Urinary bladder (tissue), 4 donors: ENCODE data around the gene CCNI2. TPM values are rescaled to one million over a fixed set of nuclear protein-coding genes. Genes with fewer than 3 reads are reported as not detected.

Experiments used
- DNase-seq: peaks from one replicate; pipeline ENCODE4 v3.0.0-alpha.2; 2015; ENCODE audit errors: extremely low spot score
- H3K27ac ChIP-seq: one replicate; pipeline ENCODE4 v1.5.1; 2013; ENCODE audit warnings: low read depth, mild to moderate bottlenecking, moderate library complexity
- H3K36me3 ChIP-seq: one replicate; pipeline ENCODE4 v1.6.1; 2013; ENCODE audit warnings: mild to moderate bottlenecking, moderate library complexity; ENCODE audit not compliant: insufficient read depth
- H3K4me1 ChIP-seq: one replicate; pipeline ENCODE4 v1.6.1; 2013; ENCODE audit warnings: mild to moderate bottlenecking, moderate library complexity; ENCODE audit not compliant: insufficient read depth
- H3K4me3 ChIP-seq: one replicate; pipeline ENCODE4 v1.5.1; 2013; ENCODE audit warnings: low read depth, low read length
- WGBS: extraction: QIAGEN DNeasy Blood & Tissue Kit; methylation state at CpG from one replicate; pipeline ENCODE4 v1.1.7; 2013; 5-methylcytosine and 5-hydroxymethylcytosine counted together
- polyA plus RNA-seq: library from polyadenylated mRNA; stranded (reverse); fragments of 200-250 nt; gene quantifications from one replicate; pipeline ENCODE4 v1.2.3, GENCODE V29; 2013
- total RNA-seq: library from RNA; depleted of rRNA; stranded (reverse); fragments of >200 nt; gene quantifications from one replicate; pipeline ENCODE4 v1.2.3, GENCODE V29; 2014
- donor health status: healthy with polysubstance abuse.
- donor health status: healthy.

Gene CCNI2
- total and polyA plus RNA-seq, 2 donors = 1.4 to 1.9 TPM

DNA sequence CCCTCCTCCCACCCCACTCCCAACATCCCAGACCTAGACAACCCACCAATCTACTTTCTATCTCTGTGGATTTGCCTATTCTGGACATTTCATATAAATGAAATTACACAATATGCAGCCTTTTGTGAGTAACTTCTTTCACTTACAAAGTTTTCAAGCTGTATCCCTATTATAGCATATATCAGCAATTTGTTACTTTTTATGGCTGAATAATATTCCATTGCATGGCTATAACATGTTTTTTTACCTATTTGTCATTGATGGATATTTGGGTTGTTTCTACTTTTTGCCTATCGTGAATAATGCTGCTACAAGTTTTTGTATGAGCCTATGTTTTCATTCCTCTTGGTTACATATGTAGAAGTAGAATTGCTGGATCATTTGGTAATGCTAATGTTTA lies 8.0 kb upstream of the CCNI2 start:
- no peak overlapping the region for H3K4me3 ChIP-seq
- no peaks in the 10 kb centered on the region for H3K4me1 ChIP-seq
- 64% methylated on average over 1 of the region's 1 CpG for WGBS

DNA sequence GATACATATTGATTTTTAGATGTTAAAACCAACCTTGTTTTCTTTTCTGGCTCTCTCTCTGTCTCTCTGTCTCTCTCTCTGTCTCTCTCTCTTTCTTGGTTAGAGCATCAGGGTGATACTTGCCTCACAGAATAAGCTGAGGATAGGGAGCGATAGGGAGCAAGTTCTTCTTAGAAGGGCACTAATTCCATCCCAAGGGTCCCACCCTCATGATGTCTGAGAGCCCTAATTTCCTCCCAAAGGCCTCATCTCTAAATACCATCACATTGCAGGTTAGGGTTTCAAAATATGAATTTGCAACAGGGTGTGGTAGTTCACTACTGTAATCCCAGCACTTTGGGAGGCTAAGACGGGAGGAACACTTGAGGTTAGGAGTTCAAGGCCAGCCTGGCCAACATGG lies 5.1 kb upstream of the CCNI2 start:
- Histone ChIP-seq H3K4me1 (no peaks in the 10 kb centered on the region), H3K27ac (no peak overlapping the region), H3K4me3 (no peak overlapping the region), H3K36me3 (no peaks in the 10 kb centered on the region)
- WGBS = 86% methylated on average over 2 of the region's 2 CpGs
- no peak for DNase-seq

More for the DNA sequence above, 8.0 kb upstream of the CCNI2 start:
- DNase-seq = no peak
- H3K36me3 ChIP-seq = no peaks in the 10 kb centered on the region
- H3K27ac ChIP-seq = no peak overlapping the region

DNA sequence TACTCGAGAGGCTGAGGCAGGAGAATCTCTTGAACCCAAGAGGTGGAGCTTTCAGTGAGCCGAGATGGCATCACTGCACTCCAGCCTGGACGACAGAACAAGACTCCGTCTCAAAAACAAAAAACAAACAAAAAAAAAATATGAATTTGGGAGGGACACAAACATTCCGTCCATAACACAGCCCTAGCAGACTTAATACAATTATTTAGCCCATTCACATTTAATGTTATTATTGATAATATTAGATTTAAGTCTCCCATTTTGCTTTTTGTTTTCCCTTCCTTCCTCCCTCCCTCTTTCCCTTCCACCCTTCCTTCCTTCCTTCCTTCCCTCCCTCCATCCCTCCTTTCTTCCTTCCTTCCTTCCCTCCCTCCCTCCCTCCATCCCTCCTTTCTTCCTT lies 4.6 kb upstream of the CCNI2 start:
- peaks cover 2% of the 10 kb centered on the region for H3K4me1 ChIP-seq
- WGBS = 91% methylated on average over 5 of the region's 5 CpGs
- no peaks in the 10 kb centered on the region for H3K36me3 ChIP-seq
- no peak overlapping the region for H3K27ac ChIP-seq
- DNase-seq = no peak
- H3K4me3 ChIP-seq = no peak overlapping the region

DNA sequence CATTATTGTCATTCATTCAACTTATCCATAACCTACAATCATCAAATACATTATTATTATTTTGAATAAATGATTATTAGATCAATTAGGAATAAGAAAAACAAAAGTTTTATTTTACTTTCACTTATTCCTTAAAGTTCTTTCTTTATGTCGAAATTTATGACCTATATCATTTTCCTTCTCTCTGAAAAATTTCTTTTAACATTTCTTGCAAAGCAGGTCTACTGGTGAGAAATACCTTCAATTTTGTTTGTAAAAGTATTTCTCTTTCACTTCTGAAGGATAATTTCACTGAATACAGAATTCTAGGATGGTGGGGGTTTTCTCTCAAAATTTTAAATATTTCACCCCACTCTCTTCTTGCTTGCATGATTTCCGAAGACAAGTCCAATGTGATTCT lies 2.6 kb upstream of the CCNI2 start:
- Histone ChIP-seq H3K27ac (no peak overlapping the region), H3K4me3 (no peak overlapping the region), H3K36me3 (no peaks in the 10 kb centered on the region), H3K4me1 (peaks cover 3% of the 10 kb centered on the region)
- WGBS = 80% methylated on average over 2 of the region's 2 CpGs
- DNase-seq = no peak

DNA sequence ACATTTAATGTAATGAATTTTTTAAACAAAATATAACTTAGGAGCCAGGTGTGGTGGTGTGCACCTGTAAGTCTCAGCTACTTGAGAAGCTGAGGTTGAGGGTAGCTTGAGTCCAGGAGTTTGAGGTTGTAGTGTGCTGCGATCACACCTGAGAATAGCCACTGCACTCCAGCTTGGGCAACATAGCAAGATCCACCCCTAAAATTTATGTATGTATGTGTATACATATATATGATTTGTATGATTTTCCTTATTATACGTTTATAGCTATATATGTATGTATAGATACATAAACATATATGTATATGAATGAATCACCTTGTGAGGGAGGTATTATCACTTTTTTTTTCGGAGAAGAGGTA lies 653 bp upstream of the CCNI2 start:
- DNase-seq = no peak
- WGBS = 30% methylated on average over 3 of the region's 3 CpGs
- Histone ChIP-seq H3K27ac (no peak overlapping the region), H3K36me3 (no peaks in the 10 kb centered on the region), H3K4me3 (no peak overlapping the region), H3K4me1 (peaks cover 3% of the 10 kb centered on the region)

DNA sequence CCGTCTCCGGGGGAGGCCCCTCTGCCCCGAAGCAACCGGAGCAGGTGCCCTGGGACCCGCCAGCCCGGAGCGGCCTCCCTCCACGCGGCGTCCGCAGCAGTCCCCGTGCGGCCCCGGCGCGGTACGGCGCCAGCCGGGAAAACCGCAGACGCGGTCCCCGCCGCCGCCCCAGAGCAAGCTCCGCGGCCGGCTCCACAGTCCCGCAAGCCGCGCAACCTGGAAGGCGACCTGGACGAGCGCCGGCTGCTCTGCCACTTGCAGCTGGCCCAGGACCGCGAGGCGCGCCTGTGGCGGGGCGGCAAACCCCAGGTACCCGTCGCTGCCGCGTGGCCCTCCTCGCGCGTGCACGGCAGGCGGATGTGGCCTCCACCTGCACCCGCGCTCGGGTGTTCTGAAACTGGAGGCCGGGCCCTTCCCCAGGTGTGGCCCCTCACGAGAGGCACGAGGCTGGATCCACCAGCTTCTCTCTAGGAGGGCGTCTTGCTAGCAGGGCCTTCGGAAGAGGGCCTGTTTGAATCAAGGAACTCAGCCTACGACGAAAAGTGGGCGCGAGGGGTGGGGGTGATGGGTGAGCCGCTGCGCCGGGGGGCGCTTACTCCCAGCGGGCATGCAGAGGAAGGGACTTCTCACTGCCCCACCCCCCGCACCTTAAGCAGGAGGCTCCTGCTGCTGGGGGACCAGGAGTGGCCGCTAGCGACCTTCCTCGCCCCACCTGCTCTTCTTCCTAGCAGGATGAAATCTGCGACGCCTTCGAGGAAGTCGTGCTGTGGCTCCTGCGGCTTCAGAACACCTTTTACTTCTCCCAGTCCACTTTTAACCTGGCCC lies 602 bp downstream of the CCNI2 start:
- H3K4me1 ChIP-seq = peaks cover 3% of the 10 kb centered on the region
- no peak for DNase-seq
- H3K4me3 ChIP-seq = peak overlapping the region; percentile 39
- H3K27ac ChIP-seq = no peak overlapping the region
- no peaks in the 10 kb centered on the region for H3K36me3 ChIP-seq
- WGBS = 25% methylated on average over 76 of the region's 76 CpGs

DNA sequence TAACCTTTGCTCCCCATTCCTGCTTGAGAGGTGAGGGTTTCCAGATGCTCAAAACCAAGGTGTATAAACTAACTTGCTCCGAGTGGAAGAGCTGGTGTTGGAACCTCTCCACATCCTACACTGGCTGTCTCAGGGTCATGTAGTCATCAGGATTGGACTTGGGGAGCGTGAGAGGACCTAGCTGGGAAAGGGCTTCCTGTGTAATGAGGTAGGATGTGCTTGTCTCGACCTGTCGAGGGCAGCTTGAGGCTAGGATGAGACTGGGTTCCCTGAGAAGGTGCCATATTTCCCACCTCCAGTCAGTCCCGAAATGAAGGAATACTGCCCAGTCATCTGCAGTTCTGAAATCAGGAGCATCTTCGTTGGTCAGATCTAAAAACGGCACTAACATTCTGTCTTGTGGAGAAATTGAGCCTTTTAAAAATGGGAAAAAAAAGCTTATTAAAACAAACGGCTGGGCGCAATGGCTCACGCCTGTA lies 1.3 kb downstream of the CCNI2 start:
- 87% methylated on average over 10 of the region's 10 CpGs for WGBS
- peaks cover 3% of the 10 kb centered on the region for H3K4me1 ChIP-seq
- H3K36me3 ChIP-seq = no peaks in the 10 kb centered on the region
- H3K27ac ChIP-seq = no peak overlapping the region
- no peak for DNase-seq
- no peak overlapping the region for H3K4me3 ChIP-seq

DNA sequence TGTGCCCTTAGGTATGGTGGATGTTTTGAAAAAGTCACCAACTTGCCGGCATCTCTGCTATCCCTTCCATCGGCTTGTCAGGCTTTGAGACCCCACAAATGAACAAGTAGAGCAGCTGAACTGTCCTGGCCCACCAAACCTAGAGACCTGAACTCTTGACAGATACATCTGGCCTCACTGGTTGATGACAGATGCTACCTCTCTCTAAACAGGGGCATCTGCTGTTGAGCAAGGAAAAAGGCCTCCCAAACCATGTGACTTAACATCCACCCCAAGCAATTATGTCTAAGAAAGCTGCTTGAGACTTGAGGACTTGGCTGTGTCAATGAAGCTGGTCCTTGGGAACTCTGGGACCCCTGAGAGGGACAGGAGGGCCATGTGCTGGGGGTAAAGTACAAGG lies 2.3 kb downstream of the CCNI2 start:
- Histone ChIP-seq H3K36me3 (no peaks in the 10 kb centered on the region), H3K4me3 (no peak overlapping the region), H3K27ac (no peak overlapping the region), H3K4me1 (peaks cover 3% of the 10 kb centered on the region)
- no peak for DNase-seq
- WGBS = 94% methylated on average over 2 of the region's 2 CpGs

DNA sequence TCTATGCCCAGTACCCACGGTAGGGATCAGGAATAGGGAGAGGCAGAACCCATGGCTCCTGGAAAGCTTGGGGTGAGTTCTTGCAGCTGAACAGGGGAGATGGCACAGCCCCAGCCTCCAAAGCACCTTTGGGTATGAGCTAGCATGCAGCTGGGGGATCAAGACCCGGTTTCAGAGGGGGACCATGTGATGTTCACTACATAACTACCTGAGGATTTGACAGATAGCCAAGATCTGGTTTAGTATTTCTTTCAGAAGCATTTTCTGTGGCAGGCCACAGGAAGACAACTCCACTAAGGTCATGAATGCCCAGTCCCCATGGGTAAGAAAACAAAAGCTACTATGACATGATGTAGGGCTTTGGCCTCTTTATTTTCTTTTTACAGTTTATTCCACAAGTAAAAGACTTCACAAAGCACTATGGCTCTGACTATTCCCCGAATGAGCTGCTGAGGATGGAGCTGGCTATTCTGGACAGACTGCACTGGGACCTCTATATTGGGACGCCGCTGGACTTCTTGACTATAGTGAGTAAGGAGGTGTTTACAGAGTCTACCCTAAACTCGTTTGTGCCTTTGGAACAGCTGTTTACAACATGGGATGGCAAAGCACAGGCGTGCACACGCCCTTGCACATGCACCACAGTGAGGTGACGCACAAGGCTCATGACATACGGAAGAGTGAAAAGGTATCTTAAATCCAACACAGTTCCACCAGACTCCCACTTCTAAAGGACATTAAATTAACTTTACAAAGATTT lies 3.4 kb downstream of the CCNI2 start:
- Histone ChIP-seq H3K4me3 (no peak overlapping the region), H3K4me1 (peaks cover 3% of the 10 kb centered on the region), H3K36me3 (no peaks in the 10 kb centered on the region), H3K27ac (no peak overlapping the region)
- DNase-seq = no peak
- 72% methylated on average over 10 of the region's 10 CpGs for WGBS

DNA sequence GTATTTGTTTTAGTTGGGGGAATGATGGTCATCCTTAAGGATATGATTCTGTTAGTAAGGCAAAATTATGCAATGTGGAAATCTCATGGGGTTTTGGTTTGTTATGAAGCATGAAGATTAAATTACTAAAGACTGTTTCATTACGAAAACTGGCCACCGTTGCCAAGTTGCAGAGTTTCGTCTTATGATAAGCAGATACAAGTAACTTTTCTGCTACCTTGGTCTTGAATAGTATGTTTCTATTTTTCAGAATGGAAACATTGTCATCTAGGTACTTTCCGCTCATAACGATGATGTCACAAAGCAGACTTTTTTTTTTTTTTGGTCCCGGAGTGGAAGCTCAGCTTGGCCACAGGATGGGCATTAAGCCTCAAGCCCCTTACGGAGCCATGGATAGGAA lies 4.2 kb downstream of the CCNI2 start:
- no peaks in the 10 kb centered on the region for H3K36me3 ChIP-seq
- peaks cover 3% of the 10 kb centered on the region for H3K4me1 ChIP-seq
- DNase-seq = no peak
- H3K27ac ChIP-seq = no peak overlapping the region
- WGBS = 77% methylated on average over 7 of the region's 7 CpGs
- H3K4me3 ChIP-seq = no peak overlapping the region

DNA sequence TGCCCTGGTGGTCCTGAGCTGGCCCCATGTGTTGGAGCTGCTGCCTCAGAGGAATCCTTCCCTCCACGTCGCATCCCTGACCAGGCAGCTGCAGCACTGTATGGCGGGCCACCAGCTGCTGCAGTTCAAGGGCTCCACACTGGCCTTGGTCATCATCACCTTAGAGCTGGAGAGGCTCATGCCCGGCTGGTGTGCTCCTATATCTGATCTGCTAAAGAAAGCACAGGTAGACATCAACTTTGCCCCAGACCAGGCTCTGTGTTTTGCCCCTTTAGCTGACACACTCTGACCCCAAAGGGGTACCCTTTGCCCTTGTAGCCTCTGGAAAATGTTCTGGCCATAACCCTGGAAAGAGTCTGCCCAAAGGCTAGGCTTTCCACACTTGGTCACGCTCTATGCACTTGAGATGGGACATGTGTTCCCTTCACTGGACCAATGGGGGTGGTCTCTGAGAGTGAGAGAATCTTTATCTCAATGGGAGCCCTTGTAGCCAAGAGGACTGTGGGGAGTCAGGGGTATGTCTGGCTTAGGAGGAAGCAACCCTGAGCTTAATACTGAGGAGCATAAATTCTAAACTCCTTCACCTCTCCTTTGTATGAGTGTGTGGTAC lies 4.8 kb downstream of the CCNI2 start:
- no peak overlapping the region for H3K27ac ChIP-seq
- H3K4me3 ChIP-seq = no peak overlapping the region
- 91% methylated on average over 5 of the region's 5 CpGs for WGBS
- H3K36me3 ChIP-seq = no peaks in the 10 kb centered on the region
- no peak for DNase-seq
- H3K4me1 ChIP-seq = peaks cover 3% of the 10 kb centered on the region

DNA sequence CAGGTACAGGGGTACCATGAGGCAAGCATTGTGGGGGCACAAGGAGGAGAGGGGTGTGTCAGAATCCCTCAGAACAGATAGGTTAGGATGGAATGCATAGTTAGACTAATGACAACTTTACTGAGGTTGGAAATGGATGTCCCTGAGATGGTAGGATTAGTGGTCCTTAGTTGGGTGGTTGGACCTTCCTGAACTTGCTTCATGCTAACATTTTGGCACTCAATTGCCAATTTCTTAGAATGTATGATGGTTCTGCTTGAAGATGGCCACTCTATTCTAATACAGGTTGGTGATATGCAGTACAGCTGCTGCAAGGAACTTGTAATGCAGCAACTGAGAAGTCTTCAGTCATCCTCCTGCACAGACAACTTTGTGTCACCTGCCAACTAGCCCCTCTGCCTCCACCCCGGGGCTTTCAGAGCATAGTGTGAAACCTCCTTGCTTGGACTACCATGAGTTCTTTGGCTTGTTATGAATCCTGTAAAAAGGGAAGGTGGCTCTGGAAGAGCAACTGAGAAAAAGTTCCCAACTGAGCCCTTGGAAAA lies 5.4 kb downstream of the CCNI2 start:
- Histone ChIP-seq H3K36me3 (no peaks in the 10 kb centered on the region), H3K4me1 (peaks cover under 1% of the 10 kb centered on the region), H3K4me3 (no peak overlapping the region), H3K27ac (no peak overlapping the region)
- no peak for DNase-seq
- WGBS = 89% methylated on average over 1 of the region's 1 CpG

DNA sequence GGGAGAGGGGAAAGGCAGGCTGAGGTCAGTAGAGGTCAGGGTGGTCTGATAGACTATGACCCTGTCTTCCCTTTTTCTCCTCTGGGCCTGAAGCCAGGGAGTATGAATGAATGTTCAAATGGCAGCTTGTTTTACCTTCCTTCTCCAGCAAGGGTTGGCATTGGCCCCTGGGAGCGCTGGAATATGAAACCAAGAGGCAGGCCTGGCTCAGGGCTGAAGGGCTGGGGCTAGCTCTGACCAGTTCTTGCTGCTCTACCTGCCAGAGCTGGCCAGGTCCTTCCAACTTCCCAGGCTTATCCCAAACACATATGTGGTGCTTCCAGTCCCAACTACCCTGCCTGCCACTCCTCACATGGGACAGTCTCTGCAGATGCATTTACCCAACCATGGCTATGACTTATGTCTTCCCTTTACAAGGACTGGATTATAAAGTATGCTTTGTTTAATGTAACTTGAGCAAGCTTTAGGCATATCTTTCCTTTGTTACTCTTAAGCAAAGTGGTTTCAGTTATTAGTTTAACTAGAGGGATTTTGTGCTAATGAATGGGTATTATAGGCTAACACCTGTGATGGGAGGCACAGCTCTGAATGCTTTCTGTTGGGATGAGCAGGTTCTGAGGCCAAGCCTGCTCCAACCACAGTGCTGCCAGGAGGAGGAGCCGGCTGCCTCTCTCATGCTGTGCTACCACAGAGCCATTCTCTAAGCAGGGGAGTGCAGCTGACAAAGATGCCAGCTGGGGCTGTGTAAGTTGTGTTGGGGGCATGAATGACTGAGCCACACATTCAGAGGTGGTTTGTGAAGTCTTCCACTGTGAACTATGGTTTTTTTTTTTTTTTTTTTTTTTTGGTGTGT lies 6.1 kb downstream of the CCNI2 start:
- Histone ChIP-seq H3K36me3 (no peaks in the 10 kb centered on the region), H3K4me3 (no peak overlapping the region), H3K27ac (no peak overlapping the region), H3K4me1 (no peaks in the 10 kb centered on the region)
- 69% methylated on average over 2 of the region's 2 CpGs for WGBS
- DNase-seq = no peak
